Tibial artery (tissue), 4 donors: ENCODE data around the gene MRPL34.

Experiments used
- DNase-seq, 2 donors: peaks; one replicate each; pipeline ENCODE4 v3.0.0-alpha.2; 2019
- H3K27ac ChIP-seq, 2 donors: fragments of 200-600 bp; sonication (generic) in 1 of 2; 1 replicate in 1 of 2; 2 replicates in 1 of 2; pipeline ENCODE4 v1.5.1; 2018 to 2019; ENCODE audit warnings: mild to moderate bottlenecking in 1 of 2
- H3K27me3 ChIP-seq, 2 donors: fragments of 200-600 bp; sonication (generic) in 1 of 2; one replicate each; pipeline versions ENCODE4 v1.5.1 to v1.6.0; 2016 to 2019
- H3K36me3 ChIP-seq, 3 donors: fragments of 200-600 bp; sonication (generic) in 2 of 3; one replicate each; pipeline ENCODE4 v1.5.1; 2016 to 2019; ENCODE audit warnings: mild to moderate bottlenecking in 2 of 3
- H3K4me1 ChIP-seq, 4 donors: fragments of 200-600 bp; sonication (generic) in 2 of 4; 1 replicate in 3 of 4; 2 replicates in 1 of 4; pipeline ENCODE4 v1.5.1; 2016 to 2019
- H3K4me3 ChIP-seq, 2 donors: fragments of 200-600 bp; sonication (generic) in 1 of 2; 1 replicate in 1 of 2; 2 replicates in 1 of 2; pipeline ENCODE4 v1.5.1; 2018 to 2019; ENCODE audit warnings: mild to moderate bottlenecking in 2 of 2
- H3K9me3 ChIP-seq, 3 donors: fragments of 200-600 bp; sonication (generic) in 1 of 3; one replicate each; pipeline ENCODE4 v1.5.1; 2016 to 2019
- intact Hi-C: fragments of 100-400 bp; cut with DNase I; formaldehyde crosslinking; loops from one replicate; pipeline ENCODE4 v1.15.0; 2023; ENCODE audit warnings: low total_unique reads
- TF ChIP-seq, protein P1 (sequence below), 2 experiments: fragments of 200-600 bp in 1 of 2; fragments of 450-650 bp in 1 of 2; IDR thresholded peaks; one replicate each; pipeline ENCODE4 v1.5.1; 2017 to 2019; ENCODE audit warnings: antibody characterized with exemption in 2 of 2, mild to moderate bottlenecking in 1 of 2, moderate library complexity in 1 of 2

Gene MRPL34

GRCh38 chr19:17329366-17330261, 23.9 kb downstream of the MRPL34 start:
- no peaks in the 10 kb centered on the region for H3K27me3 ChIP-seq
- TF ChIP-seq, protein P1, sequence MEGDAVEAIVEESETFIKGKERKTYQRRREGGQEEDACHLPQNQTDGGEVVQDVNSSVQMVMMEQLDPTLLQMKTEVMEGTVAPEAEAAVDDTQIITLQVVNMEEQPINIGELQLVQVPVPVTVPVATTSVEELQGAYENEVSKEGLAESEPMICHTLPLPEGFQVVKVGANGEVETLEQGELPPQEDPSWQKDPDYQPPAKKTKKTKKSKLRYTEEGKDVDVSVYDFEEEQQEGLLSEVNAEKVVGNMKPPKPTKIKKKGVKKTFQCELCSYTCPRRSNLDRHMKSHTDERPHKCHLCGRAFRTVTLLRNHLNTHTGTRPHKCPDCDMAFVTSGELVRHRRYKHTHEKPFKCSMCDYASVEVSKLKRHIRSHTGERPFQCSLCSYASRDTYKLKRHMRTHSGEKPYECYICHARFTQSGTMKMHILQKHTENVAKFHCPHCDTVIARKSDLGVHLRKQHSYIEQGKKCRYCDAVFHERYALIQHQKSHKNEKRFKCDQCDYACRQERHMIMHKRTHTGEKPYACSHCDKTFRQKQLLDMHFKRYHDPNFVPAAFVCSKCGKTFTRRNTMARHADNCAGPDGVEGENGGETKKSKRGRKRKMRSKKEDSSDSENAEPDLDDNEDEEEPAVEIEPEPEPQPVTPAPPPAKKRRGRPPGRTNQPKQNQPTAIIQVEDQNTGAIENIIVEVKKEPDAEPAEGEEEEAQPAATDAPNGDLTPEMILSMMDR (IDR thresholded peaks at IDR 0.05), result no peak
- no peak overlapping the region for H3K27ac ChIP-seq
- peaks cover 0 to 18% (median 0%) of the 10 kb centered on the region in 3 donors for H3K36me3 ChIP-seq
- intact Hi-C loops, result loop anchor here (1.0 kb wide), 1 partner anchor 23 kb away; no protein-coding TSS in a partner anchor
- H3K4me3 ChIP-seq, result no peak overlapping the region
- no peaks in the 10 kb centered on the region for H3K9me3 ChIP-seq
- DNase-seq, result no peak
- peaks cover 0 to 64% (median 42%) of the 10 kb centered on the region in 4 donors for H3K4me1 ChIP-seq

DNA sequence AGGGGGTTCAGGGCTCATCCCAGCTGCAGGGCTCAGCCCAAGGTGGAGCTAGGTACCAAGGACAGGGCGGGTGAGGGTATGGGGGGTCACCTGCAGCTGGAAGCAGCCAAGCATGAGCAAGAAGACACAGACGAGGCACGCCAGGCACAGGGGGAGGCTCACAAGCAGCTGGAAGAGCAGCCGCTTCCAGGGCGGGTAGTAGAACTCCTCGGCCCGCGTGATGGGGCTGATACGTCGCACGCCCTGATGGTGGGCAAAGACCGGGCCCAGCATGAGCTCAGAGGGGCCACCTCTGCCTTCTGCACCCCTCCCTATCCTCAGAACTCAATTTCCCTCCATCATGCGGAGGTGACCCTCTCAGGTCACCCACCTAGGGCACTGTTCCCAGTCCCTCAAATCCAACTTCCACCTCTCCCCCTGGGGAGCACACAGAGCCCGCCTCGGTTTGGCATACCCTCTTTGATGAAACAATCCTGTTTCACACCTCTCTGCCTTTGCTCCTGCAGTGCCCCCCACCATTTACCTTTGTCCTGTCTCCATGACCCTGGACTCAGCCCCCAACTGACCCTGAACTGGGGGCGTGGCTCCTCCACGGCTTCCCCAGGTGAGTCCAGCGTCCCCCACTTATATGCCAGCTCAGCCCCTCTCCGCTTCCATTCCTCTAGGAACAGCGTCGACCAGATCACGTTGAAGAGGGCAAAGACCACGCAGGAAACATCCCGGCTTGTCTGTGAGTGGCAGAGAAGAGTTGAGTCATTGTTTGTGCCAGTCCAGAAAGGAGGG, 24.8 kb downstream of the MRPL34 start:
- intact Hi-C loops, result no loop called here
- TF ChIP-seq, protein P1 (IDR thresholded peaks at IDR 0.05), result no peak
- peaks cover 0 to 14% (median 0%) of the 10 kb centered on the region in 3 donors for H3K36me3 ChIP-seq

GRCh38 chr19:17331045-17331558, 25.4 kb downstream of the MRPL34 start:
- no peaks in the 10 kb centered on the region for H3K9me3 ChIP-seq
- peaks cover 0 to 14% (median 0%) of the 10 kb centered on the region in 3 donors for H3K36me3 ChIP-seq
- intact Hi-C loops, result no loop called here
- TF ChIP-seq, protein P1 (IDR thresholded peaks at IDR 0.05), result no peak
- peaks cover 0 to 62% (median 37%) of the 10 kb centered on the region in 4 donors for H3K4me1 ChIP-seq
- DNase-seq, result no peak
- H3K27me3 ChIP-seq, result no peaks in the 10 kb centered on the region
- H3K27ac ChIP-seq, result no peak overlapping the region
- no peak overlapping the region for H3K4me3 ChIP-seq

More for the DNA sequence above, 24.8 kb downstream of the MRPL34 start:
- Histone ChIP-seq H3K27me3 (no peaks in the 10 kb centered on the region), H3K9me3 (no peaks in the 10 kb centered on the region), H3K27ac (no peak overlapping the region), H3K4me3 (no peak overlapping the region), H3K4me1 (peaks cover 0 to 63% (median 38%) of the 10 kb centered on the region in 4 donors)
- DNase-seq, result no peak

DNA sequence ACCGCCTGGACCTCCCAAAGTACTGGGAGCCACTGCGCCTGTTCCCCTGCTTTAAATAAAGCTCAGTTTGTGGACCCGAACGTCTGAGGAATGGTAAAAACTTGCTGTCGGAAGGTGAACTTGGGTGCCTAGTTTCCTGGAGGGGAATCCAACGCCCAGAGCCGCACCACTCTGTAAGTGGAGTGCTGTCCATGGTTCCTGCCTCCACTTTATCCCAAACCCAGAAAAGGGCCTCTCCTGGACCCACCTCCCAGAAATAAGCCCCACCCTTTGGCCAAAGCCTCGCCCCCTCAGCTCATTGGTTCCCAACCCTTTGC, 26.6 kb downstream of the MRPL34 start:
- Histone ChIP-seq H3K27ac (no peak overlapping the region), H3K36me3 (peaks cover 0 to 10% (median 0%) of the 10 kb centered on the region in 3 donors), H3K4me3 (no peak overlapping the region), H3K4me1 (peaks cover 0 to 50% (median 26%) of the 10 kb centered on the region in 4 donors), H3K9me3 (no peaks in the 10 kb centered on the region), H3K27me3 (no peaks in the 10 kb centered on the region)
- intact Hi-C loops, result no loop called here
- DNase-seq, result no peak
- TF ChIP-seq, protein P1 (IDR thresholded peaks at IDR 0.05), result no peak

DNA sequence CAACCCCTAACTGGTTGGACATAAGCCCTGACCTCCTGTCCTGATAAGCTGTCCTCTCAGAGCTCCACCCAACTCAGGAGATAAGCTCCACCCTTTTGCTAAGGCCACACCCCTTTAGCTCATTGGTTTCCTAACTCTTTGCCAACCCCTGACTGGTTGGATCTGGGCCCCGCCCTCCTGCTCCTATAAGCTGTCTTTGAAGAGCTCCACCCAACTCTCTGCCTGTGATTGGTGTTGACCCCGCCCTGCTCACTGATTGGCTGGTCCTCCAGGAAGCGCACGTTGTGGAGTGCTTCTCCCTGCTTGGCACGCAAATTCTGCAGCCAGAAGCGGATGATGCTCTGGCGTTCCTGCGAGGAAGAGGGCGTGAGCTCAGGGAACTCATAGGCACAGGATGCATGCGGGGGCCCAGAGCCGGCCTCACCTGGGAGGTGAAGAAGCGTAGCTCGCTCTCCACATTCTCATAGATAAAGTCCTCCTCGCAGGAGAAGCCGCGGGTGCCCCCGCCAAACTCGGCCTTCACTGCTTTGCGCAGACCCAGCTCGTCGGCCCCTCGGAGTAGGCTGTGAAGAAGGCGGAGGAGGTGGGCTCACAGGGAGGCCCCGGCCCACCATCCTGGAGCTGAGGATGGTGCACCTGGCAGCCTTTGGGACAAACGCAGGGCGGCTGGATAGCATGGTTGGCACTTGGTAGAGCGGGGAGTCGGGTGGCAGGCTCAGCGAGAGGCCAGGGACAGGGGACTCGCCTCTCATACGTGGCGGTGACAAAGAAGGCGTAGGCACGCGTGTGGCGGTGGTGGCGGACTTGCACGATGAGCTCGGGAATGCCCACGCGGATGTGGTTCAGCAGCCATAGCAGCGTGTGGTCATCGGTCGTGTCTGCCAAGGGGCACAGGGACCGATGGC, 27.3 kb downstream of the MRPL34 start:
- no peak for DNase-seq
- TF ChIP-seq, protein P1 (IDR thresholded peaks at IDR 0.05), result no peak
- Histone ChIP-seq H3K27ac (no peak overlapping the region), H3K4me3 (no peak overlapping the region), H3K36me3 (peaks cover 0 to 8% (median 0%) of the 10 kb centered on the region in 3 donors), H3K27me3 (no peaks in the 10 kb centered on the region), H3K4me1 (peaks cover 0 to 51% (median 28%) of the 10 kb centered on the region in 4 donors), H3K9me3 (no peaks in the 10 kb centered on the region)
- intact Hi-C loops, result no loop called here
